GM10266 (cell line): ENCODE results near the gene CIDEC.

ENCODE experiments used
- DNase-seq: peaks from one replicate; pipeline ENCODE4 v3.0.0; 2012; ENCODE audit errors: extremely low spot score
- CTCF ChIP-seq: IDR thresholded peaks from 2 replicates; pipeline ENCODE4 v1.5.1; 2012; ENCODE audit warnings: mild to moderate bottlenecking, low read depth; ENCODE audit not compliant: control insufficient read depth, insufficient read depth; ENCODE audit errors: missing control alignments

CIDEC gene

GRCh38 chr3:9834520-9835380 lies 45.3 kb downstream of the CIDEC start:
- TF ChIP-seq CTCF = no peak
- DNase-seq = no peak

GRCh38 chr3:9833078-9833477 lies 47.0 kb downstream of the CIDEC start:
- no peak for TF ChIP-seq CTCF
- no peak for DNase-seq

GRCh38 chr3:9831253-9831652 lies 48.8 kb downstream of the CIDEC start:
- DNase-seq = no peak

GRCh38 chr3:9828801-9829755 lies 51.0 kb downstream of the CIDEC start:
- no peak for DNase-seq
- TF ChIP-seq CTCF = no peak

More at GRCh38 chr3:9831253-9831652, 48.8 kb downstream of the CIDEC start:
- TF ChIP-seq CTCF = no peak

- no peak for DNase-seq
- peak; percentile 13 for TF ChIP-seq CTCF
These were observed 53.1 kb downstream of the CIDEC start for GRCh38 chr3:9826815-9827573.

GRCh38 chr3:9825451-9826040 lies 54.5 kb downstream of the CIDEC start:
- no peak for DNase-seq
- no peak for TF ChIP-seq CTCF
